A673 (cell line): ENCODE measurements around the gene UPF3A.

ENCODE experiments used
- CTCF ChIP-seq: fragments of 300-800, 200-600 bp; sonication (generic); conservative IDR thresholded peaks from 2 replicates; pipeline ENCODE4 v1.5.1; 2017; ENCODE audit warnings: low read depth, mild to moderate bottlenecking, antibody characterized with exemption, low read length, moderate library complexity, mixed read lengths
- EZH2 ChIP-seq: fragments of 200-600 bp; sonication (generic); IDR thresholded peaks from 2 replicates; pipeline ENCODE4 v1.6.1; 2017; ENCODE audit warnings: borderline replicate concordance, low read depth, mild to moderate bottlenecking, mixed read lengths, antibody characterized with exemption, low read length; ENCODE audit not compliant: poor library complexity, severe bottlenecking

GRCh38 chr13:114248011-114248410 is 33.4 kb upstream of the UPF3A start:
- no peak for TF ChIP-seq EZH2
- no peak for TF ChIP-seq CTCF
